ENCODE data around the gene TRMT5. TPM values are rescaled to one million over a fixed set of nuclear protein-coding genes. Genes with fewer than 3 reads are reported as not detected.

The TRMT5 gene
- polyA plus RNA-seq, 4 donors, result 19.2 to 29.7 (median 24.1) TPM

Other genes starting within 250 kb of the TRMT5 start
- 10 to 100 TPM; 45.8 to 52.1 (median 50.2) TPM for gene MNAT1, start 246.3 kb downstream of the TRMT5 start, polyA plus RNA-seq (ENCODE audit: insufficient read length in 4 of 4)
- gene SLC38A6, start 166 bp upstream of the TRMT5 start, polyA plus RNA-seq (ENCODE audit: insufficient read length in 4 of 4), result 10 to 100 TPM; 17.1 to 23.2 (median 22.0) TPM